Activated CD4-positive, CD25-positive, alpha-beta regulatory T cell treated with anti-CD3 and anti-CD28 coated beads, Interleukin-2, amount 50 U/mL, for 16 hours (primary cell): Measurements from ENCODE around the gene ADAM23.

Experiments used
- DNase-seq: peaks from one replicate; pipeline ENCODE4 v3.0.0-alpha.2; 2020; ENCODE audit warnings: low read depth, low spot score

Gene ADAM23

DNA sequence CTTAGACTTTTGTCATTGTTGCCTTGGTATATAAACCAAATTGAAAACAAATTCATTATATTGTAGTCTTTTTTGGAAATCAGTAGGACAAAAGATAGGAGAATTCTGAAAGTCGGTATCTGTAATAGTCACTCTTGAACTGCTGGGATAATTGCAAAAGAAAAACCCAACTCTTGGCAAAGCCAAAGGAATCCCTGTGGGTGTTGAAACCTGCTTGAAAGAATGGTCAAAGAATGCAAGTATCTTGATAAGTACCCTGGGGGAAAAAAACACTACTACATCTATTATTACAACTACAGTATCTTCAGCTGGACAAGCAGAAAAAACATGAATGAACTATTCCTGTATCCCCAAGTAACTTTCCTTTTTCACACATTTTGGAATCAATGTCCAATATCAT, 191.7 kb downstream of the ADAM23 start:
- no peak for DNase-seq

GRCh38 chr2:206639636-206640035, 196.3 kb downstream of the ADAM23 start:
- no peak for DNase-seq

DNA sequence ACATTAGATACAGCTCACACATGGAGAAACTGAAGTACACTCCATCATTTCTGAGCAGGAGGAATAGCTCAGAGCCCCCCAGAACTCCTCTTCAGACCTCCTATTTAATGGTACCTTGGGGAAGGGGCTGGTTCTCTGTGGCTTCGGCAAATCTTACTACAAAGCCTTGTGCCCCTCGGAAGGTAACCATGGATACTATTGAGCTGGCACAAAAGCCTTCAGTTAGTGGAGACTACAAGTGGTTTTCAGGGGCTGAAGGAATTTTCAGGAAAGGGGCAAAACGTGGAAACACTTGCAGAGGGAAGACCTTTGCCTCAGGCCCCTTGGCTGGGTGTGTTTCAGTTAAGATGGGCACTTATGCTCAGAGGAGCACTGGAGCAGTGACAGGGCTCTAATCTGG, 197.9 kb downstream of the ADAM23 start:
- DNase-seq, result no peak

- DNase-seq, result no peak
These were observed 199.0 kb downstream of the ADAM23 start, which contains the start of gene FAM237A for GRCh38 chr2:206642075-206643025. FAM237A (plus strand) TSS chr2:206642487; CDS start chr2:206644237, 1,750 bp downstream.

- no peak for DNase-seq
These were observed 204.7 kb downstream of the ADAM23 start for GRCh38 chr2:206647985-206648384.

DNA sequence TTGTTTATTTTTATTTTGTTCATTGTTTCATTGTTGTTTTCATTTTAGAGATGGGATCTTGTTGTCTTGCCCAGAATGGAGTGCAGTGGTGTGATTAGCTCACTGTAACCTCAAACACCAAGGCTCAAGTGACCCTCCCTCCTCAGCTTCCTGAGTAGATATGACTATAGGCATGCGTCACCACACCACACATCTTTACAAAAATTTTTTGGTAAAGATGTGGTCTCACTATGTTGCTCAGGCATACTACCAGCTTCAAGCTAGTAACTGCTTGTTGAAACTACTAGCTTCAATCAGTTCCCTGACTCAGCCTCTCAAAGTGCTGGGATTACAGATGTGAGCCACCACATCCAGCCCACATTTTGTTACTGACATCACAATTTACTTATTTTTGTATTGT, 213.8 kb downstream of the ADAM23 start:
- no peak for DNase-seq

- no peak for DNase-seq
These were observed 221.9 kb downstream of the ADAM23 start for GRCh38 chr2:206665251-206665650.
